ENCODE results near the gene TREML1.
A peak's percentile ranks its signal among the peaks of the same experiment; 100 is the strongest.
"Not testable (repeated sequence)": the region's sequence is repeated elsewhere in the genome, so short reads cannot be mapped to it uniquely, and the experiment has no call there.

The TREML1 gene, protein sequence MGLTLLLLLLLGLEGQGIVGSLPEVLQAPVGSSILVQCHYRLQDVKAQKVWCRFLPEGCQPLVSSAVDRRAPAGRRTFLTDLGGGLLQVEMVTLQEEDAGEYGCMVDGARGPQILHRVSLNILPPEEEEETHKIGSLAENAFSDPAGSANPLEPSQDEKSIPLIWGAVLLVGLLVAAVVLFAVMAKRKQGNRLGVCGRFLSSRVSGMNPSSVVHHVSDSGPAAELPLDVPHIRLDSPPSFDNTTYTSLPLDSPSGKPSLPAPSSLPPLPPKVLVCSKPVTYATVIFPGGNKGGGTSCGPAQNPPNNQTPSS

DNA sequence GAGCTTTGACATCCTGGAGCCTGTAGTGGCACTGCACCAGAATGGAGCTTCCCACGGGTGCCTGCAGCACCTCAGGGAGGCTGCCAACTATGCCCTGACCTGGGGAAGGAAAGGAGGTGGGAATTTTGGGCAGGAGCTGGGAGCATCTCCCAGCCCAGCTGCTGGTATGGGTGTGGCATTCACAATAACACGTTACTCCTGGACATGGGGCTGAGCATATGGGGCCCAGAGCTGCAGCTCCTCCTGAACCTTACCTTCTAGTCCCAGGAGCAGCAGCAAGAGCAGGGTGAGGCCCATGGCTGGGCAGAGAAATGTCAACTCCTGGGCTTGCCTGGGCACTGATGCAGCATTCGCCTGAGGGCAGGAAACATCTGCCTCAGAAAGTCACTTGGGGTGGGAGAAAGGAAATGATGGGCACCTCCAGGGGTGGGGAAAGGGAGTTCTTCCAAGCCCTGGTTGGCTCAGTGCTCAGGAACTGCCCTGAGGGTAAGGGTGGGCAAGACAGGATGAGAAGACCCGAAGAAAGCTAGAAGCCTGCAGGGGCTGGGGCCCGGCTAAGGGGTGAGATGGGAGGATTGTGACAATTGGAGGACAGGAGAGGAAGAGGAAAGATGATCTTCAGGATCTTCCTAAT lies at the start of gene TREML1:
Gene TREML1, minus strand, starts transcription at position 356 of the 634 bp plus-strand sequence. Its CDS starts 59 bp downstream, at position 297.
- H3K36me3 Mint-ChIP-seq (ENCODE audit: low read depth), result peaks cover 42% of the 10 kb centered on the region
- peaks cover 45% of the 10 kb centered on the region for H3K4me1 Mint-ChIP-seq (ENCODE audit: low read depth)

DNA sequence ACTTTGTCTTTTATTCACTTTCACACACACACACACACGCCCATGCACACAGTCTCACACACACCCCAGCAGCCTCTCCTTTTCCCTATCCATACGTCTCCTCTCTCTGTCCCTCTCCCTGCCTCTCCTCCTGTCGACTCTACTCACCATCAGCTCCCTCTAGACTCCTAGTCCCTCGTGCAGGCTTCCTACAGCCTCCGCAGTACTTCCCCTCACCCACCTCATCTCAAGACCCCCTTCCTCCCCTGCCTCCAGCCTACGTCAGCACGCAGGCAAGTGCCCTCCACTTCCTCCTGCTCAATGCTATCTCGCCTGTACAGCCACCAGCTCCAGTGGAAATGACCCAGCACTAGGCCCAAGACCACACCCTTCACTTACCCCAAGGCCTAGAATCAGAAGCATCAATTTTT lies 47.6 kb upstream of the TREML1 start:
- intact Hi-C loops (cut with micrococcal nuclease), result no loop called here
- Mint-ChIP-seq H3K27me3 (peaks cover 2% of the 10 kb centered on the region), H3K4me1 (ENCODE audit: low read depth) (peaks cover 61% of the 10 kb centered on the region), H3K36me3 (ENCODE audit: low read depth) (peaks cover 14% of the 10 kb centered on the region), H3K9me3 (no peaks in the 10 kb centered on the region), H3K4me3 (no peak overlapping the region), H3K27ac (peak overlapping the region; percentile 69)

More for the DNA sequence above, at the start of gene TREML1:
- Mint-ChIP-seq H3K27me3 (peaks cover 3% of the 10 kb centered on the region), H3K9me3 (no peaks in the 10 kb centered on the region), H3K27ac (no peak within 1 kb of the TSS), H3K4me3 (no peak within 1 kb of the TSS)
- intact Hi-C loops (cut with micrococcal nuclease), result no loop called here

DNA sequence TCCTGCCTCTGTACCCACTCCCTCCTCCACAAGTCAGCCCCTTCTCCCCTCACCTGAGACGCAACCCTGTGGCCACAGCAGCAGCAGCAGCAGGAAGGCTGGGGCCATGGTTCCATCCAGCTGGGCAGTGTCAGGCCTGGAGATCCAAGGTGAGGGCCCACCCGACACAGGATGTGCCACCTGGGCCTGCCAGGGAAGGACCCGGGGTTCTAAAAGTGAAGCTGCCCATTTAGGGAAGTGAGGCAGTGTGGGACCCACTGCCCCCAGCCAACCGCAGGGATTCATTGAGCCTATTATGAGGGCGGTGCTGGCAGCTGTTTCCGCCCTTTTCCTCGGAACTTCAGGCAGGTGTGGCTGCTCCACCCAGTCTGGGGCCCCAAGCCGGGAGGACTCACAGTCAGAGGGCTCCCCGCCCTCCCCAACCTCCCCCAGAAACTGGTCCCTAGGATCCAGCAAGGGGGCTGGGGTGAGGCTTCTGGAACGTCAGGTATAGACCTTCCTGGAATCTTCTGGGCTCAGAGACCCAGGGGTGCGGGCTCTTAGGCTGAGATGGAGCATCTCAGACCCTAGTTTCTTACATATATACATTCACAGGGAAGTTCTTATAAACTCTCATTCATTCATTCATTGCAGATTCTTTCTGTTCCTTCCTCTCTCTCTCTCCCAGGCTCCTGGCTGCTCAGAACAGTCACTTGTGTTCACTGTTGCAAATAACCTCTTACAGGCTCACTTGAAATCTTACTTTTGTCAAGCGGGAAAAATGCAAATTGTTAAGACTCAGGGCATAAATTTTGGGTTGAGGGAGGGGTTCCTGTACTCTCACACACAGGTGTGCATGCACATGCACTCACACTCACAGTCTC lies 47.0 kb upstream of the TREML1 start, which contains the start of gene TREML2:
Gene TREML2, minus strand, starts transcription at position 249 of the 863 bp plus-strand sequence. Its CDS starts 141 bp downstream, at position 108.
- Mint-ChIP-seq H3K36me3 (ENCODE audit: low read depth) (peaks cover 16% of the 10 kb centered on the region), H3K4me1 (ENCODE audit: low read depth) (peaks cover 64% of the 10 kb centered on the region)
- intact Hi-C loops (cut with micrococcal nuclease), result no loop called here

DNA sequence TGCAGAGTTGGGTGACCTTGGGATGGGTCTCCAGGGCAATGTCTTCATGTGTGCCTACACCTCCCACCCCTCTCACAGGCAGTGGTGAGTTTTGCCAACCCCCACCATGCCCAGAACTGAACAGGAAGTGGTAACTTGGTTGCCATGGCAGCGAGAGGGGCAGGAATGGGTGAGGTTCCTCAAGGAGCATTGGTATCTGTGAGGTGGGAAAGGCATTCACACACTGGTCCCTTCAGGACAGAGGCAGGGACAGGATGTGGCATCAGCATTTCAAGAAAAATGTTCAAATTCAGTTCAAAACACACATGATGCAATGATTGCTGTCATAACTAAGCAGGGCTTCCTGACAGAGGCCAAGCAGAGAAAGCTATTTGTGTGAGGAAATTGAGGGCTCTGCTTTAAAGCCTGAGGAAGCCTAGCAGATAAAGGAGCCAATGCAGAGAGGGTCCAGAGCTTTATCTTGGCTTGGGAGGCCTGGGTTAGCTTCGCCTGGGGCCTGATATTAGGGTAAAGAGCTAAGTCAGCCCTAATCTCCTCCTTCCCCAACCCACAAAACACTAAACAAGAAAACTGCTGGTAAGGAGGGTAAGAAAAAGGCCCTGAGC lies 46.3 kb upstream of the TREML1 start:
- H3K36me3 Mint-ChIP-seq (ENCODE audit: low read depth), result peaks cover 16% of the 10 kb centered on the region
- peaks cover 64% of the 10 kb centered on the region for H3K4me1 Mint-ChIP-seq (ENCODE audit: low read depth)
- H3K27me3 Mint-ChIP-seq, result peaks cover 2% of the 10 kb centered on the region
- peak overlapping the region; percentile 49 for H3K4me3 Mint-ChIP-seq
- intact Hi-C loops (cut with micrococcal nuclease), result no loop called here
- H3K9me3 Mint-ChIP-seq, result no peaks in the 10 kb centered on the region
- H3K27ac Mint-ChIP-seq, result peak overlapping the region; percentile 69

More for the DNA sequence above, 47.0 kb upstream of the TREML1 start, which contains the start of gene TREML2:
- Mint-ChIP-seq H3K27ac (peak within 1 kb of the TSS; percentile 69), H3K4me3 (peak within 1 kb of the TSS; percentile 49), H3K9me3 (no peaks in the 10 kb centered on the region), H3K27me3 (peaks cover 2% of the 10 kb centered on the region)

DNA sequence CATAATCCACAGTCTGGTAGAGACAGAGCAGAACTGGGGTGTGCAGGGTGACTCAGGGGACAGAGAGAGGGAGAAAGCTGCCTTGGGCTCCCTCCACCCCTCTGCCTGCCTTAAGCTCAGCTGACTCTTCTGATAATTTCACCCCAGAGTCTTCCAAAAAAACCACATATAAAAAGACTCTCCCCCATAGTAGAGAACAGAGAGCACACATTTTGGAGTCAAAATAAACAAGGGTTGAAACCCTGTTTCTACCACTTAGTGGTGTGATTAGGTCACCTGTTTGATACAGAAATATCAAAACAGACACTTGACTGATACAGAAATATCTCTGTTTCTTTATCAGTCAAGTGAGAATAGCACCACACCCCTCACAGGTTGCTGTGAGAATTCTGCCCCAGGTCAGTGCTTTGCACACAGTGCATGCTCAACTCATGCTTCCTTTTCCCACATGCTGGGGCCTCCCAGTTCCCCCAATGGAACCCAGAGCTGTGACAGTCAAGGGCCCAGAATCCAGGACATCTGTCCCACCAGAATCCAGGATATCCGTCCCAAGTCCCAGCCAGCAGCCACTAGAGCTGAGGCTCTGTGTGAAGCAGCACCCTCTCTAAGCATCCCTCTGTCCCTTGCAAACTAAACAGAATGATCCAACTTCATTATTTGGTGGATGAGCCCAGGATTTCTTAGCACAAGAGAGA lies 45.6 kb upstream of the TREML1 start:
- intact Hi-C loops (cut with micrococcal nuclease), result no loop called here
- peak overlapping the region; percentile 69 for H3K27ac Mint-ChIP-seq
- H3K36me3 Mint-ChIP-seq (ENCODE audit: low read depth), result peaks cover 22% of the 10 kb centered on the region
- H3K27me3 Mint-ChIP-seq, result peaks cover 2% of the 10 kb centered on the region
- H3K9me3 Mint-ChIP-seq, result no peaks in the 10 kb centered on the region
- H3K4me1 Mint-ChIP-seq (ENCODE audit: low read depth), result peaks cover 64% of the 10 kb centered on the region
- H3K4me3 Mint-ChIP-seq, result peak overlapping the region; percentile 49

DNA sequence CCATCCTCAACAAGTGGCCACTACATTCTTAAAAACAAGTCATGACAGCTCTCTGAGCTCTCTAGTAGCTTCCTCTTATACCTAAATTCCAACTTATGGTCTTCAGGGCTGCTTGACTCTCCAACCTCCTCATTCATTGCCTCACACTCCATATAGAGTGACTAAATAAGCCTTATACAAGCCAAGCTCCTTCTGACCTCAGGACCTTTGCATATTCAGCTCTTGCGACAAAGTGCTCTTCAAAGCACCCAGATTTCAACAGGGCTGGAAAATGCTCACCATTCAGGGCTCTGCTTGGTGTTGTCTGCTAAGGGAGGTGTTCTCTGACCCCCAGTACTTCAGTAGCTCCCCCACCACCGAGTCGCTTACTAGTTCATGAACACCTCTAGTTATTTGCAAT lies 43.1 kb upstream of the TREML1 start:
- H3K4me3 Mint-ChIP-seq, result no peak overlapping the region
- no peaks in the 10 kb centered on the region for H3K9me3 Mint-ChIP-seq
- H3K36me3 Mint-ChIP-seq (ENCODE audit: low read depth), result peaks cover 45% of the 10 kb centered on the region
- peaks cover 5% of the 10 kb centered on the region for H3K27me3 Mint-ChIP-seq
- H3K4me1 Mint-ChIP-seq (ENCODE audit: low read depth), result peaks cover 59% of the 10 kb centered on the region
- intact Hi-C loops (cut with micrococcal nuclease), result no loop called here
- peak overlapping the region; percentile 8 for H3K27ac Mint-ChIP-seq

DNA sequence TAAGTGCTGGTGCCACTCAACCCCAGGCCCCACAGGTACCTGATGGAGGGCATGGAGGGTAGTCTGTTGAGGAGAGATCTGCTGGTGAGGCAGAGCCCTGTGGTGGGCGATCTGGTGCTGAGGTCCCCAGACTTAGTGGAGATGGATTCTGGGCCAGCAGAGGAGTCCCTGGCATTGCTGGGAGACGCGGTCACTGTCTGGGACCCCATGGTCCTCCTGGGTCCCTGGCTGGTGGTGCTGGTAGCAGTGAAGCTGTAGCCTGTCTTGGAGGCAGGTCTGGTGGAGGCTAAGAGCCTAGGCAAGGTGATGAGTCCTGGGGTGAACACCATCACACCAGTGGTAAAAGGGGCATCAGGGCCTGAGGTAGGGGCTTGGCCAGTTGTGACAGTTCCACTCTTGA lies 40.2 kb upstream of the TREML1 start:
- Mint-ChIP-seq H3K36me3 (ENCODE audit: low read depth) (peaks cover 58% of the 10 kb centered on the region), H3K4me3 (no peak overlapping the region), H3K27me3 (peaks cover 5% of the 10 kb centered on the region), H3K9me3 (peaks cover 13% of the 10 kb centered on the region), H3K27ac (no peak overlapping the region), H3K4me1 (ENCODE audit: low read depth) (peaks cover 37% of the 10 kb centered on the region)
- intact Hi-C loops (cut with micrococcal nuclease), result no loop called here

DNA sequence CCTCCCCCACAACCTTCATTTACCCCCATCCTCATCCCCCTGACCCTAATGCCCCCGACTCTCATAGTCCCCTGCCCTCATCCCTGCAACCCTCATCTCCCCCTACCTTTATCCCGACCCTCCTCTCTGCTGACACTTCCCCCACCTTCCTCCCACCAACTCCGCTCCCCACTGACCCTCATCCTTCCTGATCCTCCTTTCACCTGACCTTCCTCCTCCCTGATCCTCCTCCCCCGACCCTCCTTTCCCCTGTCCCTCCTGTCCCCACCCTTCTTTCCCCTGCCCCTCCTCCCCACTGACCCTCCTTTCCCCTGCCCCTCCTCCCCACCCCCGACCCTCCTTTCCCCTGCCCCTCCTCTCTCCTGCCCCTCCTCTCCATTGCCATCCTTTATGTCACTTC lies 39.7 kb upstream of the TREML1 start:
- H3K36me3 Mint-ChIP-seq (ENCODE audit: low read depth), result peaks cover 58% of the 10 kb centered on the region
- intact Hi-C loops (cut with micrococcal nuclease), result no loop called here
- peaks cover 16% of the 10 kb centered on the region for H3K9me3 Mint-ChIP-seq
- H3K27ac Mint-ChIP-seq, result no peak overlapping the region
- peaks cover 5% of the 10 kb centered on the region for H3K27me3 Mint-ChIP-seq
- peaks cover 33% of the 10 kb centered on the region for H3K4me1 Mint-ChIP-seq (ENCODE audit: low read depth)
- H3K4me3 Mint-ChIP-seq, result no peak overlapping the region

DNA sequence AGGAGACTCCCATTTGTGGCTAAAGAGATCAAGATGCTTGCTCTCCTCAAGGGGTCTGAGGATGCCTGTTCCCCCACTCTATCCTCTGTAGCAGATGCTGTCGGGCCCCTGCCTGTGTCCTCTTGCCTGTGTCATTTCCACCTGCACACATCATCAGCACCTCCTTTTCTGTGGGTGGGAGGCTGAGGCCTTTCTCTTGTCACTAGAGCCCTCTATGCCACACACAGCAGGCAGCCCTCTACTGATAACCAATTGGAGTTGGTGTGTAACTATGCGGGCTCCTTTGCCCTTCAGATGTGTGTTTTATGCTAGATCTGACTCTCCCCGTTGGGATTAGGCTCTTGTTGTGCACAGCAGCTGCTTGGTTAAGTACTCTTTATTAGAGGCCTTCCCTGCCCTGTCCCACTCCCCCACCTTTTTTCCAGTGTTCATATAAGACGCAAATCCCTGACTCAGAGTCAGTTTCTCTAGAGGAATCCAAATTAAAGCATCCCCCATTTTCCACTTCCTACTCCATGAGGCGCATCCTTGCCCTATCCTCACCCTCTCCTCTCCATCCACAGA lies 39.1 kb upstream of the TREML1 start:
- Mint-ChIP-seq H3K4me1 (ENCODE audit: low read depth) (peaks cover 33% of the 10 kb centered on the region), H3K9me3 (peaks cover 16% of the 10 kb centered on the region)
- intact Hi-C loops (cut with micrococcal nuclease), result no loop called here

DNA sequence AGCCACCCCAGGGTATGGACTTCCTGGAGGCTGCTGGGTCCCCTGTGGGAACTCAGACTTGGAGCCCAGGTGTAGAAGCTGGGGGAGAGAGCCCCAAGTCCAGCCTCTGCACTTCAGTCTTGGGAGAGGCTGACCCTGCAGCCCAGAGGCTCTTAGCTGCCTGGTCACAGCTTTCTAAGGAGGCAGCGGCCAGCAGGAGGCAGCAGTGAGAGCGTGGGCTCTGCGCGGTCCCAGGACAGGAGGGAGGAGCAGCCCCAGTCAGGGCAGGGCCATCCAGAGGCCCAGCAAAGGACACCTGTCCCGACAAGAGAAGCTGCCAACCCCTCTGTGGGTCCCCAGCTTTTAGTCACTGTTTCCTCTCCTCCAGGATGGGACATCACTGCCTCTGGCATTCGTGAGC lies 37.4 kb upstream of the TREML1 start:
- intact Hi-C loops (cut with micrococcal nuclease), result no loop called here
- H3K27me3 Mint-ChIP-seq, result peaks cover 3% of the 10 kb centered on the region
- peaks cover 16% of the 10 kb centered on the region for H3K9me3 Mint-ChIP-seq
- H3K36me3 Mint-ChIP-seq (ENCODE audit: low read depth), result peaks cover 42% of the 10 kb centered on the region
- H3K4me1 Mint-ChIP-seq (ENCODE audit: low read depth), result peaks cover 32% of the 10 kb centered on the region
- H3K4me3 Mint-ChIP-seq, result no peak overlapping the region
- peak overlapping the region; percentile 47 for H3K27ac Mint-ChIP-seq

More for the DNA sequence above, 39.1 kb upstream of the TREML1 start:
- Mint-ChIP-seq H3K27ac (no peak overlapping the region), H3K36me3 (ENCODE audit: low read depth) (peaks cover 58% of the 10 kb centered on the region), H3K4me3 (no peak overlapping the region), H3K27me3 (peaks cover 5% of the 10 kb centered on the region)

DNA sequence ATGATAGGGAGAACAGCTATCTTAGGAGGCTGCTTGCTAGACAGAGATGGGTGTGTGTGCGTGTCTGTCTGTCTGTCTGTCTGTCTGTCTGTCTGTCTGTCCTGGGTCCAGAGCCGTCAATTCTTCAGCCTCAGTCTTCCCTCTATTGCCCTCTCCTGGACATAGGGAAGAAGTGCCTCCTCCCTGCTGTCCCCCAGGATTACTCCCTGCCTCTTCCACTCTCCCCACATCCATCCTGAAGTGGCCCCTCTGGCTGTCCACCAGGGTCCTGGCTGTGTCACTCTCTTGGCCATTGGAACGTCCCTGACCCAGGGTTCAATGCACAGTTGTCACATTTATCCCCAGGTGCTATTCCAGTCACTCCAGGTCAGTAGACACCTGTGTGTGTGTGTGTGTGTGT lies 36.6 kb upstream of the TREML1 start:
- H3K27ac Mint-ChIP-seq, result peak overlapping the region; percentile 47
- H3K4me1 Mint-ChIP-seq (ENCODE audit: low read depth), result peaks cover 39% of the 10 kb centered on the region
- intact Hi-C loops (cut with micrococcal nuclease), result no loop called here
- peaks cover 3% of the 10 kb centered on the region for H3K27me3 Mint-ChIP-seq
- peaks cover 42% of the 10 kb centered on the region for H3K36me3 Mint-ChIP-seq (ENCODE audit: low read depth)
- no peak overlapping the region for H3K4me3 Mint-ChIP-seq
- peaks cover 16% of the 10 kb centered on the region for H3K9me3 Mint-ChIP-seq

DNA sequence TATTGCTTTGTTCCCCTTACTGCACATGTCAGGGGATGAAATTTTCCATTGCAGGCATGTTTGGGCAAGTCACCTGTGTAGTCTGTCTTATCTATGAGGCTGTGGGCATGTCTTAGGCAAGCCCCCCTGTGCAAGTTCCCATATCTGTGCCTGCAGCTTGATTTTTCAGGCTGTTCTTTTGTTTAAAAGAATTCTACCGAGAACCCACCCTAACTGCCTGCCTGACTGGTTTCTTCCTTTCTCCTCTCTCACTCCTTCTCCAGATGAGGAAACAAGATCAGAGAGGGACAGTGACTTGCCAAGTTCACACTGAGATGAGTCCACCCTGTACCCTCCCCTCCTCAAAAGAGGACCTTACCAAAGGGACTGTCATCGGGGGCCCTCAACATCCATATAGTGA lies 35.8 kb upstream of the TREML1 start:
- Mint-ChIP-seq H3K36me3 (ENCODE audit: low read depth) (peaks cover 39% of the 10 kb centered on the region), H3K4me1 (ENCODE audit: low read depth) (peaks cover 48% of the 10 kb centered on the region), H3K9me3 (peaks cover 16% of the 10 kb centered on the region), H3K27me3 (peaks cover 3% of the 10 kb centered on the region), H3K27ac (no peak overlapping the region), H3K4me3 (no peak overlapping the region)
- intact Hi-C loops (cut with micrococcal nuclease), result no loop called here

DNA sequence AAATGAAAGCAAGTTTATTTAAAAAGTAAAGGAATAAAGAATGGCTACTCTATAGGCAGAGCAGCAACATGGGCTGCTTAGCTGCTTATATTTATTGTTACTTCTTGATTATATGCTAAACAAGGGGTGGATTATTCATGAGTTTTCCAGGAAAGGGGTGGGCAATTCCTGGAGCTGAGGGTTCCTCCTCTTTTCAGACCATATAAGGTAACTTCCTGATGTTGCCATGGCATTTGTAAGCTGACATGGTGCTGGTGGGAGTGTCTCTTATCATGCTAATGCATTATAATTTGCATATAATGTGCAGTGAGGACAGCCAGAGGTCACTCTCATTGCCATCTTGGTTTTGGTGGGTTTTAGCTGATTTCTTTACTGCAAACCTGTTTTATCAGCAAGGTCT lies 34.9 kb upstream of the TREML1 start:
- H3K4me3 Mint-ChIP-seq; H3K27me3 Mint-ChIP-seq; H3K27ac Mint-ChIP-seq; intact Hi-C loops (cut with micrococcal nuclease): not testable (repeated sequence)
- Mint-ChIP-seq H3K36me3 (ENCODE audit: low read depth) (peaks cover 30% of the 10 kb centered on the region), H3K9me3 (peaks cover 16% of the 10 kb centered on the region), H3K4me1 (ENCODE audit: low read depth) (peaks cover 51% of the 10 kb centered on the region)

Measured in dendritic cell treated with granulocyte-macrophage colony-stimulating factor and Interleukin-4, amounts not matched to agents 40 ng/mL and 50 ng/mL, for 4 days (primary cell).